ENCODE measurements around the gene SLC2A9.

DNA sequence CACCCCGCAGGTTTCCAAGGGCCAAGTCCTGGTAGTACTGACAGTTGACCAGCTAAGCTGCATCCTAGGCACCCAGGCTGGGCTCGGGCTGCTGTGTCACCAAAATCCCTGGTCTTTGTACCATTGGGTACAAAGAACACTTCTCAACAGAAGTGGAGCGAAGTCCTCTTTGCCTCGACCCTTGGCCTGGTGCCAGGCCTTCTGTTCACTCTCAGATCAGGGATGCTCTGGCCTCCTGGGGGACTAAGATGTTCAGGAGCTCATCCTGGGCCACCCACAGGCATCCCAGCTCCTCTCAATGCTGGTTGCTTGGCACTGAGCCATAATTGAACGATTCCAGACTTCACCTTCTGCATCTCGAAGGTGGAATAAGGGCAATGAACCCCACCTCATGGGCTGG is 13.8 kb upstream of the SLC2A9 start:
- no peak for TF ChIP-seq POLR2A (IDR thresholded peaks at IDR 0.05; ENCODE audit: low read length)
- TF ChIP-seq GATA1 (IDR thresholded peaks at IDR 0.05; ENCODE audit: low read depth, low read length): no peak

Measured in erythroblast (primary cell).